Measurements from ENCODE around the gene CCS.
"Not testable (repeated sequence)": the region's sequence is repeated elsewhere in the genome, so short reads cannot be mapped to it uniquely, and the experiment has no call there.

CCS gene

GRCh38 chr11:66592457-66593302, at the start of gene CCS, which contains the start of gene CCDC87:
Gene CCS (plus strand): TSS chr11:66593185. CDS start chr11:66593262, 77 bp downstream.
Gene CCDC87 (minus strand): TSS chr11:66593063. CDS start chr11:66593015, 48 bp downstream.
- peak; percentile 97 for DNase-seq

- DNase-seq, result peak; percentile 81
These were observed 49.5 kb upstream of the CCS start for GRCh38 chr11:66543263-66544107.

GRCh38 chr11:66544952-66545351, 48.0 kb upstream of the CCS start:
- not testable (repeated sequence) for DNase-seq

GRCh38 chr11:66545701-66546367, 47.2 kb upstream of the CCS start, which contains the start of gene ZDHHC24:
Gene ZDHHC24 (minus strand): TSS chr11:66546048. CDS start chr11:66546003, 45 bp downstream.
- DNase-seq, result peak; percentile 96

- peak; percentile 64 for DNase-seq
These were observed 46.5 kb upstream of the CCS start, which contains the start of gene ACTN3 for GRCh38 chr11:66546368-66546965. Gene ACTN3 (plus strand): TSS chr11:66546903. CDS start chr11:66546938, 35 bp downstream.

- DNase-seq, result no peak
These were observed 45.9 kb upstream of the CCS start for GRCh38 chr11:66546966-66547661.

GRCh38 chr11:66547662-66548009, 45.3 kb upstream of the CCS start:
- DNase-seq, result no peak

- DNase-seq, result no peak
These were observed 44.9 kb upstream of the CCS start for GRCh38 chr11:66548041-66548440.

GRCh38 chr11:66548774-66549630, 44.0 kb upstream of the CCS start:
- no peak for DNase-seq

GRCh38 chr11:66549696-66550095, 43.3 kb upstream of the CCS start:
- DNase-seq, result no peak

GRCh38 chr11:66550887-66551286, 42.1 kb upstream of the CCS start:
- DNase-seq, result no peak

- no peak for DNase-seq
These were observed 38.4 kb upstream of the CCS start for GRCh38 chr11:66554602-66555001.

GRCh38 chr11:66555416-66555815, 37.6 kb upstream of the CCS start:
- no peak for DNase-seq

- no peak for DNase-seq
These were observed 36.9 kb upstream of the CCS start for GRCh38 chr11:66556086-66556485.

GRCh38 chr11:66557733-66558326, 35.2 kb upstream of the CCS start:
- DNase-seq, result no peak

GRCh38 chr11:66559142-66559865, 33.7 kb upstream of the CCS start:
- no peak for DNase-seq

GRCh38 chr11:66559866-66560676, 32.9 kb upstream of the CCS start:
- no peak for DNase-seq

GRCh38 chr11:66561178-66561974, 31.6 kb upstream of the CCS start:
- no peak for DNase-seq

All from right hindlimb (tissue), 1 donor.